NT2/D1 (cell line): ENCODE results near the gene KRTAP10-7.
"Not testable (repeated sequence)": the region's sequence is repeated elsewhere in the genome, so short reads cannot be mapped to it uniquely, and the experiment has no call there.

Source experiments
- DNase-seq: peaks from one replicate; pipeline ENCODE4 v3.0.0-alpha.2; 2011; ENCODE audit warnings: low read depth, low spot score
- H3K27me3 ChIP-seq: 2 replicates; pipeline ENCODE4 v1.6.0; 2011; ENCODE audit warnings: mild to moderate bottlenecking; ENCODE audit not compliant: insufficient read length, insufficient read depth
- H3K36me3 ChIP-seq: 2 replicates; pipeline ENCODE4 v1.6.1; 2011; ENCODE audit warnings: mild to moderate bottlenecking, low read length, mixed read lengths; ENCODE audit not compliant: insufficient read depth, insufficient read length
- H3K4me1 ChIP-seq: 2 replicates; pipeline ENCODE4 v1.5.1; 2011; ENCODE audit not compliant: insufficient read depth, insufficient read length
- H3K4me3 ChIP-seq: 2 replicates; pipeline ENCODE4 v1.5.1; 2011; ENCODE audit warnings: low read depth; ENCODE audit not compliant: insufficient read length
- H3K9ac ChIP-seq: 2 replicates; pipeline ENCODE4 v1.6.0; 2011; ENCODE audit warnings: low read depth; ENCODE audit not compliant: insufficient read length
- H3K9me3 ChIP-seq: 2 replicates; pipeline ENCODE4 v1.5.1; 2011; ENCODE audit warnings: mild to moderate bottlenecking, low read length; ENCODE audit not compliant: insufficient read depth
- SUZ12 ChIP-seq: IDR thresholded peaks from 2 replicates; pipeline ENCODE4 v1.6.1; 2011; ENCODE audit not compliant: insufficient read length, insufficient read depth; ENCODE audit errors: extremely low read depth
- YY1 ChIP-seq: IDR thresholded peaks from 2 replicates; pipeline ENCODE4 v1.6.1; 2011; ENCODE audit not compliant: insufficient read length, insufficient read depth
- ZNF274 ChIP-seq: IDR thresholded peaks from 2 replicates; pipeline ENCODE4 v1.6.1; 2011; ENCODE audit warnings: mild to moderate bottlenecking, low read depth, low read length

The KRTAP10-7 gene

DNA sequence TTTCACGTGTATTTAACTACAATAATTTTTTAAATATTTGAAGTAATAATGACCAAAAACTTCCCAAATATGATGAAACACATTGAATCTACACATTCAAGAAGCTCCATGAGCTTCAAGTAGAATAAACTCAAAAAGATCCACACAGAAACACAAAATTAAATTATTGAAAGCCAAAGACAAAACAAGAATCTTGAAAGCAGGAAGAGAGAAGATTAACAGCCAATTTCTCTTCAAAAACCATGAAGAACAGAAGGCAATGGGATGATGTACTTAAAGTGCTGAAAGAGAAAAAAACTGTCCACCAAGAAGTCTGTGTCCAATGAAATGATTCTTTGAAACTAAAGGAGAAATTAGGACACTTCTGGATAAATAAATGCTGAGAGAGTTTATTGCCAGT is 31.7 kb downstream of the KRTAP10-7 start:
- Histone ChIP-seq H3K36me3 (no peaks in the 10 kb centered on the region), H3K27me3 (no peaks in the 10 kb centered on the region), H3K4me3 (no peak overlapping the region), H3K4me1 (peaks cover 10% of the 10 kb centered on the region), H3K9ac (no peak overlapping the region), H3K9me3 (peaks cover 14% of the 10 kb centered on the region; the same call in 1 of the 2 replicates)
- TF ChIP-seq SUZ12 (no peak), ZNF274 (no peak), YY1 (no peak)
- no peak for DNase-seq

DNA sequence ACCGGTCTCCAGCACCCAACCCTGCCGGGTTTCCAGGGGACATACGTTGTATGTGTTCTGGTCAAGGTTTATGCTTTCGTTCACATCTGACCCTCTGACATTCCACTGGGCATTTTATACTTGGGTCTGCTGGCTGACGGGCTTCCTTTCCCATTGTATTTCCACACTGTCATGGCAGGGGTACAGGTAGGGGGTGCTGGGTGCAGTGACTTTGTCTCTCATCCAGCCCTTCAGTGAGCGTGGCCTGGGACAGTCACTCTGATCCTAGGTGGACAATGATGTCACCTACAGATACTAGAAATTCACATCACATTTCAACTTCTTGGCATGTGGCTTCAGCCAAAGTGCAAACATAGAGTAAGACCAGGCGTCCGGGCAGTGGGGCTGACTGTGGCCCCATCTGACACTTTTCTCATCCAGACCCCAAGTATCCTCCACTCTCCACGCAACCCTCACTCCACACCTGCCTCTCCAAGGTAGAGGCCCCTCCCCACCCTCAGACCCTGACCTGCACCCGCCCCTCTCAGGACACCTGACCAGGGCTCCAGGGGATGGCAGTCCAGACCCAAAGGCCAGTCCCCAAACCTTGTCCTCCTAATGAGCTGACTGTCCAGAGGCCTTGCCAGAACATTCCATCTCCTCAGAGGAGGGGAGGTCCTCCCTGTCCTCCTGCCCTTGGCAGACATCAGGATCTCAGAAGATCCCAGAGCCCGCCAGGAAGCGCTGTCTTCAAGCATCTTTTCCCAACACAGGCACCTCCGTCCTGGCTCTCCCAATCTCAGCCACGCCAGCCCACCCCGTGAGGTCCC is 36.0 kb downstream of the KRTAP10-7 start:
- DNase-seq, result no peak
- no peaks in the 10 kb centered on the region for H3K27me3 ChIP-seq
- peaks cover 4% of the 10 kb centered on the region for H3K4me1 ChIP-seq
- no peak for TF ChIP-seq YY1
- peaks cover 24% of the 10 kb centered on the region for H3K9me3 ChIP-seq
- no peaks in the 10 kb centered on the region for H3K36me3 ChIP-seq
- H3K9ac ChIP-seq, result no peak overlapping the region
- H3K4me3 ChIP-seq, result no peak overlapping the region

DNA sequence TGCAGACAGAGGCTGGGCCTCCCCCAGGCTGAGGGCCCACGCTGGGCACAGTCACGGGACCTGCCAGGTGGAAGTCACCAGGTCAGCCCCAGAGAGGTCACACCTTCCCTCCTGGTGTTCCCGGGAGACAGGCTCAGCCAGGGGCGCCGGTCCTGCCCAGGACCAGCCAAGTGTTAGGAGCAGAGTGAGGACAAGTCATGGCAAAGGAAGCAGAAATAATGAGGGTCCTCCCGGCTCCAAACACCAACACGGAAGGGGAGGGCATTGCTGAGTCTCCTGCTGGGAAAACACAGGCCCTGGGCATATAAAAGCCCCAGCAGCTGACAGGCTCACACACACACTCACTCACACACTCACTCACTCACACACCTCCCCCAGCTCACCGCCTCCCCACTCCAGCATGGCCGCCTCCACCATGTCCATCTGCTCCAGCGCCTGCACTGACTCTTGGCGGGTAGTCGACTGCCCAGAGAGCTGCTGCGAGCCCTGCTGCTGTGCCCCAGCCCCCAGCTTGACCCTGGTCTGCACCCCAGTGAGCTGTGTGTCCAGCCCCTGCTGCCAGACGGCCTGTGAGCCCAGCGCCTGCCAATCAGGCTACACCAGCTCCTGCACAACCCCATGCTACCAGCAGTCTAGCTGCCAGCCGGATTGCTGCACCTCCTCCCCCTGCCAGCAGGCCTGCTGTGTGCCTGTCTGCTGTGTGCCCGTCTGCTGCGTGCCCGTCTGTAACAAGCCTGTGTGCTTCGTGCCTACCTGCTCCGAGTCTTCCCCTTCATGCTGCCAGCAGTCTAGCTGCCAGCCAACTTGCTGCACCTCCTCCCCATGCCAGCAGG is 36.8 kb downstream of the KRTAP10-7 start, which contains the start of gene KRTAP10-10:
TSS of gene KRTAP10-10 (plus strand) at position 339 of the 833 bp plus-strand sequence. CDS start at position 401, 62 bp downstream.
- Histone ChIP-seq H3K36me3 (no peaks in the 10 kb centered on the region), H3K9me3 (peaks cover 18% of the 10 kb centered on the region), H3K4me3 (no peak within 1 kb of the TSS), H3K9ac (no peak within 1 kb of the TSS), H3K4me1 (peaks cover 4% of the 10 kb centered on the region), H3K27me3 (no peaks in the 10 kb centered on the region)
- TF ChIP-seq YY1, result no peak
- no peak for TF ChIP-seq SUZ12
- no peak for TF ChIP-seq ZNF274
- no peak for DNase-seq

DNA sequence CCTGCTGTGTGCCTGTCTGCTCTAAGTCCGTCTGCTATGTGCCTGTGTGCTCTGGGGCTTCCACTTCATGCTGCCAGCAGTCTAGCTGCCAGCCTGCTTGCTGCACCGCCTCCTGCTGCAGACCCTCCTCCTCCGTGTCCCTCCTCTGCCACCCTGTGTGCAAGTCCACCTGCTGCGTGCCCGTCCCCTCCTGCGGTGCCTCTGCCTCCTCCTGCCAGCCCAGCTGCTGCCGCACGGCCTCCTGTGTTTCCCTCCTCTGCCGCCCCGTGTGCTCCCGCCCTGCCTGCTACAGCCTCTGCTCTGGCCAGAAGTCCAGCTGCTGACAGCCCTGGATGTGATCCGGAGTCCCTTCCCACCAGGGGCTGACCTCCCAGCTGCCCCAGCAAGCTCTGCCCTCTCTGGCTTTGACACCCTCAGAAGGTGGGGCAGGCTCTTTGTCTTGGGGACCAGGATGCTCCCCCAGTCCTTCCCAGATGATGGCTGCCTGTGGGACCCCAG is 37.5 kb downstream of the KRTAP10-7 start:
- peaks cover 12% of the 10 kb centered on the region; the same call in 1 of the 2 replicates for H3K9me3 ChIP-seq
- not testable (repeated sequence) for H3K4me1 ChIP-seq, H3K36me3 ChIP-seq, H3K9ac ChIP-seq, DNase-seq, H3K4me3 ChIP-seq, H3K27me3 ChIP-seq

DNA sequence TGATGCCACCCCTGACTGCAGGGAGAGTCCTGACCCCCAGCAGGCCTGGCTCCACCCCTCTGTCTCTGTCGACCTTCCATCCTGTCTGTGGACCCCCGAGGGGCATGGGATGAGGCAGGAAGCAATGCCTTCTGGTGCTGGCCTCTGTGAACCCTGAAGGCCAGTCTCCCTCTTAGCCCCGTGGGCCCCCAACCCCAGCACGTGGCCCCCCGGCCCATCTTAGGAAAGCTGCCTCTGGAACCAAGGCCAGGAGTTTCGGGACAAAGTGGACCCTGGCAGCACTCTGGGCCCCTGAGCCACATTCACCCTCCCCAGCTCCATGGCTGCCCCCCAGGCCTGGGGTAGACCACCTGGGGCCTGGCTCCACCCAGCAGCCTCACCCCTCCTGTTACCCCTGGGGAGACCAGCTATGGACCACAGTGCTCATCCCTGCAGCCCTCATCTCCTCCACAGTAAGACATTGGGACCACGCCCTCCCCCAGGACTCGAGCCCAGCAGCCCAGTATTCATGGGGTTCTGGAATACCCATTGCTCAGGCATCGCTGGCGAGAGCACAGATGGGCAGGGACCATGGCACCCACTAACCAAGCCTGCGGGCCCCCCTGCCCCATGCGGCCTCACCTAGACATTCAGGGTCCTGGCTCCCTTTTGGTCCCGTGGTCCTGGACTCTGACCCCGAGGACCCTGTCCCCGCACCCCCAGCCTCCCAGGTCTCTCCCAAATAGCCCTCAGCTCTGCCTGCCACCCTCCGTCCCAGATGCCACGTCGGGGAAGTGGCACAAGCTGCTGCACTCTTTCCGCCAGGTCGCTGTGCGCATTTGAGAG is 38.3 kb downstream of the KRTAP10-7 start:
- H3K9ac ChIP-seq, H3K4me1 ChIP-seq, H3K4me3 ChIP-seq, H3K27me3 ChIP-seq, H3K36me3 ChIP-seq, DNase-seq: not testable (repeated sequence)
- peaks cover 11% of the 10 kb centered on the region; the same call in 1 of the 2 replicates for H3K9me3 ChIP-seq

DNA sequence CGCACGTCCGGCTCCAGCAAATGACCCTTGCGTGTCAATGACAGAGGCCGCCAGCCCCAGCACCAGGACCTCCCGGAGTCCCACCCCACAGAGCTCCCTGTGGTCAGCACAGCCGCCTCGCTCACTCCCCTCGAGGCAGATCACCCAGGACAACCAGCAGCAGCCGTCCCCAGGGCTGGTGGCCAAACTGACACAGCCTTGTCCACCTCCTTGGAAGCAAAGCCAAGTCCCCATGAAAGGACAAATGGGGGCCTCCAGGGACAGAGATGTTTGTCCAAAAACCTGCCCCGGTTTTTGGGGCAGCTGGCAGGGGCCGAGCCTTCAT is 38.9 kb downstream of the KRTAP10-7 start:
- DNase-seq, result no peak
- Histone ChIP-seq H3K27me3 (no peaks in the 10 kb centered on the region), H3K9ac (no peak overlapping the region), H3K4me3 (no peak overlapping the region), H3K36me3 (no peaks in the 10 kb centered on the region), H3K4me1 (peaks cover 4% of the 10 kb centered on the region), H3K9me3 (peaks cover 17% of the 10 kb centered on the region)
- no peak for TF ChIP-seq ZNF274
- no peak for TF ChIP-seq SUZ12
- TF ChIP-seq YY1, result no peak

DNA sequence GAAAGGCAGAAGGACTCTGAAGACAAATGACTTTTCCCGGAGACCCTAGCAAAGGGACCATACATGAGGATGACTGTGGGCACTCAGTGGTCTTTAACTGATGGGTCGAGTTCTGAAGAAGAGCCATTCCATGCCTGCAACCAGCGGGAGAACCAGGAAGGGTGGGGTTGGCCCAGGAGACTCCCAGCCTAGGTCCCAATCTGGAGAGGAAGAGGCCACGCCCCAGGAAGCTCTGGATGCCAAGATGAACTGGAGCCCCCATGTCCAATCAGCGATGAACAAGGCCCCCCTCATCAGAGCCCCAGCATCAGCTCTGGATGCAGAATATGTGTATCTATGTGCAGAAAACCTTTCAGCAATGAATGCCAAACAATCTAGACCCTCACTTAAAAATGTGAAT is 40.4 kb downstream of the KRTAP10-7 start:
- peaks cover 4% of the 10 kb centered on the region for H3K4me1 ChIP-seq
- no peak for DNase-seq
- H3K9ac ChIP-seq, result no peak overlapping the region
- H3K4me3 ChIP-seq, result no peak overlapping the region
- no peaks in the 10 kb centered on the region for H3K36me3 ChIP-seq
- peaks cover 27% of the 10 kb centered on the region for H3K9me3 ChIP-seq
- TF ChIP-seq YY1, result no peak
- TF ChIP-seq SUZ12, result no peak
- TF ChIP-seq ZNF274, result no peak
- H3K27me3 ChIP-seq, result no peaks in the 10 kb centered on the region
